IMR-90 (cell line): ENCODE data around the gene OTC. TPM values are rescaled to one million over a fixed set of nuclear protein-coding genes. Genes with fewer than 3 reads are reported as not detected.

Source experiments
- ATAC-seq: fragments of 200-7000 bp; cut with Tn5 transposase; 2 replicates; pipeline ENCODE4 v1.9.1; 2020; ENCODE audit warnings: low read depth, mild to moderate bottlenecking, moderate library complexity
- BruUV-seq: library from RNA; stranded (reverse); fragments of 400-500 nt; replicated peaks from 2 replicates; lab custom pipeline; 2021; lab: Mats Ljungman, UMichigan
- CTCF ChIA-PET: fragments of 300-600 bp; formaldehyde crosslinking; extraction: SDS; loops from one replicate; lab custom pipeline; 2021; ENCODE audit warnings: antibody characterized with exemption; lab: Yijun Ruan, JAX
- POLR2A ChIA-PET: fragments of 300-600 bp; sonication (Branson Sonifier 250); formaldehyde crosslinking; loops from one replicate; lab custom pipeline; 2022; ENCODE audit warnings: antibody characterized with exemption; ENCODE audit not compliant: unreplicated experiment; lab: Charles Lee
- DNase-seq: peaks from one replicate; pipeline ENCODE4 v3.0.0; 2013
- H2AFZ ChIP-seq: replicated peaks from 2 replicates; pipeline ENCODE3; 2013; ENCODE audit warnings: low read length, mild to moderate bottlenecking; ENCODE audit not compliant: poor library complexity
- H2AK5ac ChIP-seq: 2 replicates; pipeline ENCODE4 v1.6.1; 2013; ENCODE audit warnings: low read depth, low read length, inconsistent platforms
- H2AK9ac ChIP-seq: replicated peaks from 2 replicates; pipeline ENCODE3; 2013; ENCODE audit warnings: mild to moderate bottlenecking, low read depth, low read length, moderate library complexity; ENCODE audit not compliant: poor library complexity
- H2BK120ac ChIP-seq: 2 replicates; pipeline ENCODE4 v1.6.1; 2013; ENCODE audit warnings: low read depth, low read length, inconsistent platforms
- H2BK15ac ChIP-seq: 3 replicates; pipeline ENCODE4 v1.6.1; 2013; ENCODE audit warnings: low read depth, low read length, inconsistent platforms
- H2BK20ac ChIP-seq: 2 replicates; pipeline ENCODE4 v1.6.1; 2013; ENCODE audit warnings: low read depth, mild to moderate bottlenecking, inconsistent platforms, low read length, moderate library complexity
- H2BK5ac ChIP-seq: 2 replicates; pipeline ENCODE4 v1.6.1; 2013; ENCODE audit warnings: mild to moderate bottlenecking, low read depth, low read length, inconsistent platforms; ENCODE audit not compliant: poor library complexity, severe bottlenecking
- H3K14ac ChIP-seq: replicated peaks from 2 replicates; pipeline ENCODE4 v1.6.1; 2013; ENCODE audit warnings: low read depth, low read length, inconsistent platforms
- H3K18ac ChIP-seq: 2 replicates; pipeline ENCODE4 v1.6.1; 2013; ENCODE audit warnings: low read depth, low read length, control low read depth
- H3K23ac ChIP-seq: 2 replicates; pipeline ENCODE4 v1.6.1; 2013; ENCODE audit warnings: low read depth, low read length, inconsistent platforms
- H3K27ac ChIP-seq: 2 replicates; pipeline ENCODE4 v1.5.1; 2013; ENCODE audit warnings: mild to moderate bottlenecking, control low read depth, low read length; ENCODE audit not compliant: insufficient read depth
- H3K27me3 ChIP-seq: 2 replicates; pipeline ENCODE4 v1.6.1; 2013; ENCODE audit warnings: low read length; ENCODE audit not compliant: control insufficient read depth, insufficient read depth
- H3K36me3 ChIP-seq: 2 replicates; pipeline ENCODE4 v1.6.1; 2013; ENCODE audit warnings: low read length, mixed read lengths; ENCODE audit not compliant: control insufficient read depth, insufficient read depth
- H3K4ac ChIP-seq: 2 replicates; pipeline ENCODE4 v1.6.1; 2013; ENCODE audit warnings: low read depth, low read length, inconsistent platforms
- H3K4me1 ChIP-seq: 2 replicates; pipeline ENCODE4 v1.6.1; 2013; ENCODE audit warnings: low read length, mixed read lengths; ENCODE audit not compliant: control insufficient read depth, insufficient read depth
- H3K4me2 ChIP-seq: 2 replicates; pipeline ENCODE4 v1.6.1; 2013; ENCODE audit warnings: low read depth, mild to moderate bottlenecking, control low read depth, low read length, moderate library complexity
- H3K4me3 ChIP-seq: 2 replicates; pipeline ENCODE4 v1.5.1; 2013; ENCODE audit warnings: low read depth, mild to moderate bottlenecking, control low read depth, low read length, moderate library complexity; ENCODE audit not compliant: insufficient read depth
- H3K56ac ChIP-seq: 2 replicates; pipeline ENCODE4 v1.6.1; 2013; ENCODE audit warnings: low read length, inconsistent platforms; ENCODE audit not compliant: insufficient read depth; ENCODE audit errors: extremely low read depth
- H3K79me1 ChIP-seq, 2 experiments: 2 replicates each; pipeline ENCODE4 v1.6.1; 2013; ENCODE audit warnings: low read length in 2 of 2, inconsistent platforms in 1 of 2, low read depth in 1 of 2
- H3K9ac ChIP-seq: 2 replicates; pipeline ENCODE4 v1.6.1; 2013; ENCODE audit warnings: low read depth, low read length, control low read depth
- H3K9me1 ChIP-seq: 2 replicates; pipeline ENCODE4 v1.6.1; 2013; ENCODE audit warnings: low read length, inconsistent platforms; ENCODE audit not compliant: insufficient read depth
- H3K9me3 ChIP-seq: 2 replicates; pipeline ENCODE4 v1.6.1; 2013; ENCODE audit warnings: low read length; ENCODE audit not compliant: control insufficient read depth, insufficient read depth
- H4K20me1 ChIP-seq: 2 replicates; pipeline ENCODE4 v1.6.1; 2013; ENCODE audit warnings: low read length, inconsistent platforms; ENCODE audit not compliant: insufficient read depth
- H4K5ac ChIP-seq: 2 replicates; pipeline ENCODE4 v1.6.1; 2013; ENCODE audit warnings: mild to moderate bottlenecking, low read depth, low read length, control low read depth
- H4K8ac ChIP-seq, 2 experiments: 2 replicates each; pipeline ENCODE4 v1.6.1; 2013; ENCODE audit warnings: low read depth in 2 of 2, low read length in 2 of 2, control low read depth in 1 of 2, inconsistent platforms in 1 of 2
- H4K91ac ChIP-seq: 2 replicates; pipeline ENCODE4 v1.6.1; 2013; ENCODE audit warnings: low read depth, low read length, inconsistent platforms; ENCODE audit not compliant: insufficient read depth
- BHLHE40 ChIP-seq: fragments of 150-350 bp; IDR thresholded peaks from 2 replicates; pipeline ENCODE4 v1.6.1; 2016; ENCODE audit warnings: mild to moderate bottlenecking, low read depth, low read length
- FOS ChIP-seq: fragments of 150-350 bp; IDR thresholded peaks from 2 replicates; pipeline ENCODE4 v1.6.1; 2016; ENCODE audit warnings: low read depth, low read length
- MXI1 ChIP-seq: IDR thresholded peaks from 2 replicates; pipeline ENCODE4 v1.6.1; 2012; ENCODE audit warnings: low read depth, mild to moderate bottlenecking, low read length, moderate library complexity, borderline replicate concordance
- POLR2A ChIP-seq: IDR thresholded peaks from 2 replicates; pipeline ENCODE4 v1.6.1; 2012; ENCODE audit warnings: mild to moderate bottlenecking, low read depth, low read length
- RAD21 ChIP-seq: IDR thresholded peaks from 2 replicates; pipeline ENCODE4 v1.6.1; 2012; ENCODE audit warnings: low read length, improper control_type of control experiment
- RFX5 ChIP-seq: IDR thresholded peaks from 2 replicates; pipeline ENCODE4 v1.8.0; 2012; ENCODE audit warnings: low read depth, mild to moderate bottlenecking, low read length, moderate library complexity
- SMC3 ChIP-seq: fragments of 150-350 bp; IDR thresholded peaks from 2 replicates; pipeline ENCODE4 v1.6.1; 2016; ENCODE audit warnings: low read depth, mild to moderate bottlenecking, antibody characterized with exemption, low read length, moderate library complexity
- USF2 ChIP-seq: fragments of 150-350 bp; IDR thresholded peaks from 2 replicates; pipeline ENCODE4 v1.6.1; 2017; ENCODE audit warnings: mild to moderate bottlenecking, antibody characterized with exemption, low read length, low read depth
- WGBS, 2 experiments: methylation state at CpG; one replicate each; pipeline versions ENCODE4 v1.1.5 to v1.1.7; 2013; ENCODE audit warnings: missing lambda C conversion rate in 2 of 2; ENCODE audit not compliant: insufficient read length in 1 of 2; ENCODE audit errors: extremely low coverage in 2 of 2; 5-methylcytosine and 5-hydroxymethylcytosine counted together
- dilution Hi-C: fragments of 300-500 bp; cut with HindIII; formaldehyde crosslinking; loops from one replicate; pipeline ENCODE4 v1.14.3; 2018; ENCODE audit warnings: low sequenced_read_pairs; ENCODE audit not compliant: unreplicated experiment
- in situ Hi-C: fragments of 300-500 bp; cut with MboI; formaldehyde crosslinking; loops from 3 replicates; pipeline ENCODE4 v1.14.3; 2019; ENCODE audit warnings: low sequenced_read_pairs, inconsistent platforms, mixed read lengths
- intact Hi-C: fragments of 100-400 bp; cut with micrococcal nuclease; formaldehyde crosslinking; loops from 2 replicates; pipeline ENCODE4 v1.10.0; 2022
- polyA plus RNA-seq, 3 experiments: library from polyadenylated mRNA; depleted of rRNA; stranded (reverse); fragments of >200 nt; gene quantifications; 2 replicates each; pipeline ENCODE4 v1.2.3, GENCODE V29; 2012; ENCODE audit warnings: low replicate concordance in 1 of 3
- total RNA-seq: library from RNA; depleted of rRNA; stranded (reverse); fragments of >200 nt; gene quantifications from 2 replicates; pipeline ENCODE4 v1.2.3, GENCODE V29; 2012
- TF ChIP-seq, protein P1 (sequence below): conservative IDR thresholded peaks from 2 replicates; pipeline ENCODE4 v1.5.1; 2012; ENCODE audit warnings: mild to moderate bottlenecking, low read depth, low read length, improper control_type of control experiment

OTC gene
- total and polyA plus RNA-seq, 2 of the 4 experiments (the other 2 are of a cell fraction) = not detected

- Histone ChIP-seq H3K4me1 (no peaks in the 10 kb centered on the region), H3K4me2 (no peak overlapping the region), H2AK5ac (no peak overlapping the region), H2BK20ac (no peak overlapping the region), H3K9me1 (no peaks in the 10 kb centered on the region), H4K8ac (no peak overlapping the region), H2AFZ (no peak overlapping the region), H3K27me3 (peaks cover 2% of the 10 kb centered on the region; the same call in 1 of the 2 replicates), H3K4me3 (no peak overlapping the region), H2BK15ac (no peak overlapping the region), H3K9ac (no peak overlapping the region), H3K9me3 (no peaks in the 10 kb centered on the region), H2AK9ac (no peak overlapping the region), H2BK5ac (no peak overlapping the region), H4K5ac (no peak overlapping the region), H3K14ac (no peak overlapping the region), H3K36me3 (no peaks in the 10 kb centered on the region), H4K91ac (no peak overlapping the region), H3K56ac (no peak overlapping the region), H3K4ac (no peak overlapping the region), H4K20me1 (no peaks in the 10 kb centered on the region), H2BK120ac (no peak overlapping the region), H3K79me1 (no peaks in the 10 kb centered on the region), H3K18ac (no peak overlapping the region), H3K23ac (no peak overlapping the region), H3K27ac (no peak overlapping the region)
- in situ Hi-C loops (no loop called here), intact Hi-C loops (no loop called here), dilution Hi-C loops (no loop called here)
- WGBS, 2 experiments = 24% methylated on average over 2 of the region's 4 CpGs; no CpG with 5 or more reads in 1 of the 2 experiments
- CTCF ChIA-PET = interaction anchor here (0.7 kb wide), 1 partner anchor 565 kb away, joined by 5 read pairs; no protein-coding TSS in a partner anchor
- POLR2A ChIA-PET = no interaction called here
- DNase-seq = no peak
- no TSS peak for BruUV-seq
- no peak for ATAC-seq
- TF ChIP-seq BHLHE40 = no peak
- TF ChIP-seq MXI1 = no peak
- no peak for TF ChIP-seq RFX5
- TF ChIP-seq FOS = no peak
- TF ChIP-seq SMC3 = no peak
- TF ChIP-seq RAD21 = no peak
- TF ChIP-seq, protein P1, sequence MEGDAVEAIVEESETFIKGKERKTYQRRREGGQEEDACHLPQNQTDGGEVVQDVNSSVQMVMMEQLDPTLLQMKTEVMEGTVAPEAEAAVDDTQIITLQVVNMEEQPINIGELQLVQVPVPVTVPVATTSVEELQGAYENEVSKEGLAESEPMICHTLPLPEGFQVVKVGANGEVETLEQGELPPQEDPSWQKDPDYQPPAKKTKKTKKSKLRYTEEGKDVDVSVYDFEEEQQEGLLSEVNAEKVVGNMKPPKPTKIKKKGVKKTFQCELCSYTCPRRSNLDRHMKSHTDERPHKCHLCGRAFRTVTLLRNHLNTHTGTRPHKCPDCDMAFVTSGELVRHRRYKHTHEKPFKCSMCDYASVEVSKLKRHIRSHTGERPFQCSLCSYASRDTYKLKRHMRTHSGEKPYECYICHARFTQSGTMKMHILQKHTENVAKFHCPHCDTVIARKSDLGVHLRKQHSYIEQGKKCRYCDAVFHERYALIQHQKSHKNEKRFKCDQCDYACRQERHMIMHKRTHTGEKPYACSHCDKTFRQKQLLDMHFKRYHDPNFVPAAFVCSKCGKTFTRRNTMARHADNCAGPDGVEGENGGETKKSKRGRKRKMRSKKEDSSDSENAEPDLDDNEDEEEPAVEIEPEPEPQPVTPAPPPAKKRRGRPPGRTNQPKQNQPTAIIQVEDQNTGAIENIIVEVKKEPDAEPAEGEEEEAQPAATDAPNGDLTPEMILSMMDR = no peak
- TF ChIP-seq USF2 = no peak
- TF ChIP-seq POLR2A = no peak
Observed at GRCh38 chrX:38357747-38358673, 5.6 kb downstream of the OTC start.
